Airway epithelial cell (primary cell): ENCODE measurements around the gene FUT2. TPM values are rescaled to one million over a fixed set of nuclear protein-coding genes. Genes with fewer than 3 reads are reported as not detected.

Experiments
- total RNA-seq: library from RNA; depleted of rRNA; stranded (reverse); fragments of >200 nt; gene quantifications from 2 replicates; pipeline ENCODE4 v1.2.3, GENCODE V29; 2015

The FUT2 gene
- total RNA-seq: 10.4 and 10.5 TPM in 2 replicates

GRCh38 chr19:48695743-48696352 lies at the start of gene FUT2:
Gene FUT2, plus strand, starts transcription at chr19:48695971. Its CDS starts 6,986 bp downstream, at chr19:48702957.

GRCh38 chr19:48646001-48646721 lies 49.6 kb upstream of the FUT2 start, which contains the start of gene CA11:
Gene CA11, minus strand, starts transcription at chr19:48646187. Its CDS starts 555 bp downstream, at chr19:48645632.

GRCh38 chr19:48672994-48673393 lies 22.8 kb upstream of the FUT2 start, which contains the start of gene NTN5:
Gene NTN5, minus strand, starts transcription at chr19:48673017. Its CDS starts 2,031 bp downstream, at chr19:48670986.

GRCh38 chr19:48719263-48720171 lies 23.7 kb downstream of the FUT2 start, which contains the start of gene MAMSTR:
Gene MAMSTR, minus strand, starts transcription at chr19:48719725. Its CDS starts 694 bp downstream, at chr19:48719031.

GRCh38 chr19:48740164-48740972 lies 44.6 kb downstream of the FUT2 start, which contains the start of gene RASIP1:
Gene RASIP1, minus strand, starts transcription at chr19:48740610. Its CDS starts 328 bp downstream, at chr19:48740282.

GRCh38 chr19:48746738-48747575 lies 51.2 kb downstream of the FUT2 start, which contains the start of gene IZUMO1:
Gene IZUMO1, minus strand, starts transcription at chr19:48746909. Its CDS starts 1,050 bp downstream, at chr19:48745859.

GRCh38 chr19:48752496-48753365 lies 57.0 kb downstream of the FUT2 start, which contains the start of gene FUT1:
Gene FUT1, minus strand, starts transcription at chr19:48752641. Its CDS starts 1,360 bp downstream, at chr19:48751281.

GRCh38 chr19:48755084-48755641 lies 59.4 kb downstream of the FUT2 start, which contains the start of gene FGF21:
Gene FGF21, plus strand, starts transcription at chr19:48755524. Its CDS starts 713 bp downstream, at chr19:48756237.

Other genes starting within 250 kb of the FUT2 start
- 46.8 and 50.1 TPM in 2 replicates for gene GRWD1, start 250.0 kb upstream of the FUT2 start, total RNA-seq
- 0.05 and 0.42 TPM in 2 replicates for gene KCNJ14, start 240.4 kb upstream of the FUT2 start, total RNA-seq
- gene CYTH2, start 226.6 kb upstream of the FUT2 start, total RNA-seq: 33.1 and 53.2 TPM in 2 replicates
- 5.8 and 7.5 TPM in 2 replicates for gene LMTK3, start 184.1 kb upstream of the FUT2 start, total RNA-seq
- gene SULT2B1, start 143.8 kb upstream of the FUT2 start, total RNA-seq: 60.3 and 60.8 TPM in 2 replicates
- not detected in 2 replicates for gene SPACA4, start 89.2 kb upstream of the FUT2 start, total RNA-seq
- gene FAM83E, start 80.9 kb upstream of the FUT2 start, total RNA-seq: 2.0 and 6.7 TPM in 2 replicates
- gene RPL18, start 76.8 kb upstream of the FUT2 start, total RNA-seq: 2,904 and 4,070 TPM in 2 replicates
- gene SPHK2, start 76.5 kb upstream of the FUT2 start, total RNA-seq: 13.8 and 15.9 TPM in 2 replicates
- 9.7 TPM in 2 replicates for gene DBP, start 58.6 kb upstream of the FUT2 start, total RNA-seq
- gene CA11, start 49.8 kb upstream of the FUT2 start, total RNA-seq: 2.1 and 2.4 TPM in 2 replicates
- not detected in 2 replicates for gene NTN5, start 23.0 kb upstream of the FUT2 start, total RNA-seq
- gene MAMSTR, start 23.8 kb downstream of the FUT2 start, total RNA-seq: 0.85 and 0.88 TPM in 2 replicates
- gene RASIP1, start 44.6 kb downstream of the FUT2 start, total RNA-seq: 3.0 and 4.8 TPM in 2 replicates
- gene IZUMO1, start 50.9 kb downstream of the FUT2 start, total RNA-seq: 0.28 TPM in 1 of 2 replicates, not detected in the other
- 8.0 and 8.2 TPM in 2 replicates for gene FUT1, start 56.7 kb downstream of the FUT2 start, total RNA-seq
- not detected in 2 replicates for gene FGF21, start 59.6 kb downstream of the FUT2 start, total RNA-seq
- 43.5 and 69.6 TPM in 2 replicates for gene BCAT2, start 115.1 kb downstream of the FUT2 start, total RNA-seq
- gene HSD17B14, start 140.5 kb downstream of the FUT2 start, total RNA-seq: 1.1 and 2.4 TPM in 2 replicates
- gene PLEKHA4, start 172.6 kb downstream of the FUT2 start, total RNA-seq: 1.7 and 5.3 TPM in 2 replicates
- 25.3 and 25.5 TPM in 2 replicates for gene PPP1R15A, start 176.4 kb downstream of the FUT2 start, total RNA-seq
- not detected in 2 replicates for gene TULP2, start 202.8 kb downstream of the FUT2 start, total RNA-seq
- 186 and 191 TPM in 2 replicates for gene NUCB1, start 204.3 kb downstream of the FUT2 start, total RNA-seq
- 0.33 and 1.1 TPM in 2 replicates for gene DHDH, start 237.7 kb downstream of the FUT2 start, total RNA-seq